GM12892 (cell line): ENCODE results near the gene DKK1.

Experiments used
- POLR2A ChIP-seq: IDR thresholded peaks from 2 replicates; pipeline ENCODE4 v1.6.1; 2011; ENCODE audit warnings: low read depth, low read length, control low read depth
- POLR2AphosphoS5 ChIP-seq: IDR thresholded peaks from 2 replicates; pipeline ENCODE4 v1.6.1; 2011; ENCODE audit warnings: low read depth, low read length, control low read depth

GRCh38 chr10:52316500-52316899, 2.4 kb downstream of the DKK1 start:
- TF ChIP-seq POLR2A, result no peak
- TF ChIP-seq POLR2AphosphoS5, result no peak
